ENCODE data around the gene SYNGR2.
A peak's percentile ranks its signal among the peaks of the same experiment; 100 is the strongest.
"Not testable (repeated sequence)": the region's sequence is repeated elsewhere in the genome, so short reads cannot be mapped to it uniquely, and the experiment has no call there.

Gene SYNGR2

DNA sequence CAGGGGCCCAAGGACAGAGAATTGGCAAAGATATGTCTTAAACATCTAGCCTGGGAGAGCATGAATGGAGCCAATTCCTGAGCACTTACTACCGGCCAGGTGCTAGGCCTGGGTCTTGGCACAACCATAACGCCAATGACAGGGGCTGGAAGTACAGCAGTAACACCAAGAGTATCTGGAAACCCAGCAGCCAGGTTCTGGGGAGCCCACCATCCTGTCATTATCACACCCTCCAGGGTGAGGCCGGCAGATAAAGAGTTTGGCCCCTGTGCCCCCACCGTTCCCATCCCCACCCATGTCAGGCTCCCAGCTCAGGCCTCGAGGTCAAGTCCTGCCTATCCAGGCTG lies 38.3 kb upstream of the SYNGR2 start:
- no peak for DNase-seq (ENCODE audit: low read depth)

DNA sequence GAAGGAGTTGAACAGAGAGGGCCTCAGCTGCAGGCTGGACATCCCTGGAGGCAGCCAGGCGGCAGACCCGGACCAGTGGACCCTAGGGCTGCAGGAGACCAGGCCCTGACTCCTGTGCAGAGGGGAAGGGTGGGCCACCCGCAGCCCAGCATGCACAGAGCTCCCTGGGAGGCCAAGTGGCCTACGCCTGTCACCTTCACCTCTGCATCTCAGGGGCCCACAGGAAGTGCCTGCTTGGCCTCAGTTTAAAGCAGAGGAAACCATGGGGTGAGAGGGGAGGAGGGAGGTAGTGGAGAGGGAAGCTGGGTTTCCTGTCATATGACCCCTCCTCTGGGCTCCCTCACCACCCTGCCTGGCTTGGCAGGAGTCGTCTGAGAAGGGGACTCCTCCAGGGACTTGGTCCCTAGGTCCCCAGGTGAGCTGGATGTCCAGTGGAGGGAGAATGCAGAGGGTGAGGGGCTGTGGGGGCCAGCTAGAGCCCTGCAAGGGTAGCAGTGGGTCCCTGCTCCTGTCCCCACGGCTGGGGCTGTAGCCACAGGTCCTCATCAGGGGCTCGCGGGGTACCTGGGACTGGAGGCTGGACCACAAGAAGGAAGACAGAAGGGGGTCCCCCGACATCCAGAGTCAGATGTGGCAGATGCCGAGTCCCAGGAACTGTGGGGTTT lies 37.8 kb upstream of the SYNGR2 start, which contains the start of gene TMC8:
Gene TMC8 (plus strand): TSS at position 335 of the 665 bp plus-strand sequence. CDS start 818 bp downstream, outside the sequence.
- DNase-seq (ENCODE audit: low read depth): peak; percentile 63

DNA sequence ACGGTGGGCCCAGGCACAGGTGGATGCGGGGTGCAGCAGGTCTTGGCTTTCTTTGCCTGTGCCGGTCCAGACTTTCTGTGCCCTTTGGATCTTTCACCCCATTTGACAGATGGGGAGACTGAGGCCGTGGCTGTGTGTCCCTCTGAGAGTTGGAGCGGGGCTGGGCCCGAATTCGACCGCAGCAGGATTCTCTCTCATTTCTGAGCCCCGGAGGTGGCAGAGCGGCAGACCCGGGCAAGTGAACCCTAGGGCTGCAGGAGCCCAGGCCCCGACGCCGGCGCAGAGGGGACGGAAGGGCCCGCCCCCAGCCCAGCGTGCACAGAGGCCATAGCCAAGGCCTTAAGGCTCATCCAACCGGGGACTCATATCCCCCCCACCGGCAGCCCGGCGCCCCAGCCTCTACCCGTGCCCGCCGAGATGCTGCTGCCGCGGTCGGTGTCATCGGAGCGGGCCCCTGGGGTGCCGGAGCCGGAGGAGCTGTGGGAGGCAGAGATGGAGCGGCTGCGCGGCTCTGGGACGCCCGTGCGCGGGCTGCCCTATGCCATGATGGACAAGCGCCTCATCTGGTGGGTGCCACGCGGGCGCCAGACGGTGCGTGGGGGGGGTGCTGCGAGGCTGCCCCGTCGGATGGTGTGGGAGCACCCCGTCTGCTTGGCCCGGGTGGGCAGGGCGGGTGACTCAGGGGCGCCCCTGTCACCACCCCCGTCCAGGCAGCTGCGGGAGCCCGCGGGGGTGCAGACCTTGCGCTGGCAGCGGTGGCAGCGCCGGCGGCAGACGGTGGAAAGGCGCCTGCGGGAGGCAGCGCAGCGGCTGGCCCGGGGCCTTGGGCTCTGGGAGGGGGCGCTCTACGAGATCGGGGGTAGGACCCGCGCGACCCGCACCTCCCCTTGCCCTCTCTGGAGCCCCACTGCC lies 37.0 kb upstream of the SYNGR2 start:
- no peak for DNase-seq (ENCODE audit: low read depth)

DNA sequence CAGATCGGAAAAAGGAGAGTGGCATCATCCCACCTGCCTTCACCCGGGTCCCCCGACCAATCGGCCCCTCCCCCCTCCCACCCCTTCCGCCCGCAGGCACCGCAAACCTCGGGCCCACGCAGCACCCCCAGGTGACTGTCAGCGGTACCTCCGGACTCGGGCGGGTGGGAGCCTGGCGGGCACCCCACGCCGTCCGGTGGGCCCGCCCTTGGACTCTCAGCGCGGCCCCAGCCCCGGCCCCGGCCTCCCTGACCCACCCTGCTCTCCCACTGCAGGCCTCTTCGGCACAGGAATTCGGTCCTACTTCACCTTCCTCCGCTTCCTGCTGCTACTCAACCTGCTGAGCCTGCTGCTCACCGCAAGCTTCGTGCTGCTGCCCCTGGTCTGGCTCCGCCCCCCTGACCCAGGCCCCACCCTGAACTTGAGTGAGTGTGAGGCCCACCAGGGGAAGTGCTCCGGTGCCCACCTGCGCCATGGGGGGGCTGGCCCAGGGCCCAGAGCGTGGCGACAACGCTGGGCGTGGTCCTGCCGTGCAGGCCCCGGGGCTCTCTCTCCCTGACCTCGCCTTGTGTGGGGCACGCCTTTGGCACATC lies 36.2 kb upstream of the SYNGR2 start:
- no peak for DNase-seq (ENCODE audit: low read depth)

DNA sequence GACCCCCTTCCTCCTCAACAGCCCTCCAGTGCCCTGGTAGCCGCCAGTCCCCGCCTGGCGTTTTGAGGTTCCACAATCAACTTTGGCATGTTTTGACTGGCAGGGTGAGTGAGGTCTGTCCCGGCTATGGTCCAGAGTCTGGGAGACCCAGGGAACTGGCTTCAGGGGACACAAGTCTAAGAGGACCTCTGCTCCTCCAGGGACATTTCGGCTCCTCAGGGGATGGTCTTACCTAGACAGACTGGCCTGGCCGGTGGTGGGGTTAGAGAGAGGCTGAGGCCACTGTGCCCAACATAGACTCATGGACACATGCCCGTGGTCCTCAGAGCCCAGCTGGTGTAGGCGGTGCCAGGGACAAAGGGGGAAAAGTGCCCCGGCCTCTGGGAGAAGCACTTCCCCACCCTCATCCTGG lies 35.6 kb upstream of the SYNGR2 start:
- no peak for DNase-seq (ENCODE audit: low read depth)

DNA sequence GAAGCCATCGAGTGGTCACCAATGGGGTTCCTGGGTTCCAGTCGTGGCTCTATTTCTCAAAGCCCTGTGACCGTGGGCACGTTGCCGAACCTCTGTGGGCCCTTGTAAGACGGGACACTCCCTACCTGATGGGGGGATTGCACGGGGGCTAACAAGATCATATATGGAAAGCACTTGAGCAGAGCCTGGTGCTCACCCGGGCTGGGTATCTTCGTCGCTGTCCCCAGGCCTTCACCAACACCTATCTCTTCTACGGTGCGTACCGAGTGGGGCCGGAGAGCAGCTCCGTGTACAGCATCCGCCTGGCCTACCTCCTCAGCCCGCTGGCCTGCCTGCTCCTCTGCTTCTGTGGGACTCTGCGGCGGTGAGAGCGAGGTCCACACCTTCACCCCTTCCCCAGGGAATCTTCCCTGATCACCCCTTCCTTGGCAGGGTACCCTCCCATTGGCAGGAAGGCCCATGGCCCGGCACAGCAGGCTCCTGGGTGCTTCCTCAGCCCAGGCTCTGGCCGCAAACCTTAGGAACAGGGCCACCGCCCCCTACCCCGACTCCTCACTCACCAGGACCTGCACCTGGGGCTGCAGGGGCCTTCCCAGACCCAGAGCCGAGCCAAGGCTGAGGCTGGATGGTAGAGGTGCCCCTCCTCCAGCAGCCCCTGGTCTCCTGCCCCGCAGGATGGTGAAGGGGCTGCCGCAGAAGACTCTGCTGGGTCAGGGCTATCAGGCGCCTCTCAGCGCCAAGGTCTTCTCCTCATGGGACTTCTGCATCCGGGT lies 35.0 kb upstream of the SYNGR2 start:
- no peak for DNase-seq (ENCODE audit: low read depth)

DNA sequence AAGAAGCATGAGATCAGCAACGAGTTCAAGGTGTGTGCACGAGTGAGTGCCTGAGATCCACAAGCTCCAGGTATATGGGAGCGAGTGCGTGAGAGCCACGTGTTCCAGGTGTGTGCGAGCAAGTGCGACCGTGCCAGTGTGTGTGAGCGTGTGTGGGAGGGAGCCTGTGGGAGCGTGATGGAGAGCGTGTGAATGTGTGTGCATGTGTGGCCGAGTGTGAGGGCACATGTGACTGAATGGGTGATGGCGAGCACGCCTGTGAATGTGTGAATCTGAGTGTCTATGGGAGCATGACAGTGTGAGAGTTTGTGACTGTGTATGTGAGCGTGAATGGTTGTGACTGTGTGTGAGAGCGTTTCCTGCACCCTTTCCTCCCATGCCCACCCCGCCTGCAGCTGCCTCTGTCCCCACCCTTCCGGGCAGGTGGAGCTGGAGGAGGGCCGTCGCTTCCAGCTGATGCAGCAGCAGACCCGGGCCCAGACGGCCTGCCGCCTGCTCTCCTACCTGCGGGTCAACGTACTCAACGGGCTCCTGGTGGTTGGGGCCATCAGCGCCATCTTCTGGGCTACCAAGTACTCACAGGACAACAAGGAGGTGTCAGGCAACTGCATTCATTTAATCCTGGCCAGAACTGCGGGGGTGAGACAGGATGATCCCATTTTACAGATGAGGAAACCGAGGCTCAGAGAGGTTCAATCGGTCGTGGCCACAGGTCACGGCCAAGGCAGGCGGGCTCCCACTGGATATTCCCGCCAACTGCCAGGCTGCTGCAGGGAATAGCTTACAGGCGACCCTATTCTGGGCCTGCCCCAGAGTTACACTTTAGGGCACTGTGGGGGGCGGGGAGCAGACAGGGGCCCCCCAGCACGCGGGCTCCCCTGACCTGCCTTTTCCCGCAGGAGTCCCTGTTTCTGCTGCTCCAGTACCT lies 34.1 kb upstream of the SYNGR2 start:
- DNase-seq (ENCODE audit: low read depth): peak; percentile 65

DNA sequence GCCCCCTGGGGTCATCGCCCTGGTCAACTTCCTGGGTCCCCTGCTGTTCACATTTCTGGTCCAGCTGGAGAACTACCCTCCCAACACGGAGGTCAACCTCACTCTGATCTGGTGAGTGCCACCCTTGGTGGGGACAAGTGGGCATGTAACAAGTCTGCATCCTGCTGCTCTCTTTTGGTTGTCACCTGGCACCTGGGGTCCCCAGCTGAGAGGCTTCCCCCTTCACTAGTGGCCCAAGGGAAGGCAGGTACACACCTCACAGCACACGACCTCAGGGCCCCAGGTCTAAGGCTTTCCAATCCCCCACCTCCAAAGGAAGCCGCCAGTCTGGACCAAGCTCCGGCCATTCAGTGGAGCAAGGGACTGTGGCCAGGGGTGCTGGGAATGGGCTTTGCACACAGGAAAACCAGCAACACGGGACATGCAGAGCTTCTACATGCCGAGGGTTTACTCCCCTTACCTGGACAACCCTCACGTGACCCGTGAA lies 33.4 kb upstream of the SYNGR2 start:
- DNase-seq (ENCODE audit: low read depth): no peak

DNA sequence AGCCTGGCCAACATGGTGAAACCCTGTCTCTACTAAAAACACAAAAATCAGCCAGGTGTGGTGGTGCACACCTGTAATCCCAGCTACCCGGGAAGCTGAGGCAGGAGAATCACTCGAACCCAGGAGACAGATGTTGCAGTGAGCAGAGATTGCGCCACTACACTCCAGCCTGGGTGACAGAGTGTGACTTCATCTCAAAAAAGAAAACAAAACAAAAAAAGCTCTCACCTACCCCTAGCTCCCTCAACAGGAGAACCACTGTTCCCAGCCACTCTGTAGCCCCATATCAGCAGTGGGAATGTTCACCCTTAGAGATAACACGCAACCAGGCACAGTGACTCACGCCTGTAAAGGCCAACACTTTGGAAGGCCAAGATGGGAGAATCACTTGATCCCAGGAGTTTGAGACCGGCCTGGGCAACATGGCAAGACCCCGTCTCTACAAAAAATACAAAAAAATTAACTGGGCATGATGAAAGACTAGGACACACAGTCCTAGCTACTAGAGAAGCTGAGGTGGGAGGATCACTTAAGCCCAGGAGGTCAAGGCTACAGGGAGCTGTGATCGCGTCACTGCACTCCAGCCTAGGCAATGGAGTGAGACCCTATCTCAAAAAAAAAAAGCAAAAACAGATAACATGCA lies 32.4 kb upstream of the SYNGR2 start:
- no peak for DNase-seq (ENCODE audit: low read depth)

DNA sequence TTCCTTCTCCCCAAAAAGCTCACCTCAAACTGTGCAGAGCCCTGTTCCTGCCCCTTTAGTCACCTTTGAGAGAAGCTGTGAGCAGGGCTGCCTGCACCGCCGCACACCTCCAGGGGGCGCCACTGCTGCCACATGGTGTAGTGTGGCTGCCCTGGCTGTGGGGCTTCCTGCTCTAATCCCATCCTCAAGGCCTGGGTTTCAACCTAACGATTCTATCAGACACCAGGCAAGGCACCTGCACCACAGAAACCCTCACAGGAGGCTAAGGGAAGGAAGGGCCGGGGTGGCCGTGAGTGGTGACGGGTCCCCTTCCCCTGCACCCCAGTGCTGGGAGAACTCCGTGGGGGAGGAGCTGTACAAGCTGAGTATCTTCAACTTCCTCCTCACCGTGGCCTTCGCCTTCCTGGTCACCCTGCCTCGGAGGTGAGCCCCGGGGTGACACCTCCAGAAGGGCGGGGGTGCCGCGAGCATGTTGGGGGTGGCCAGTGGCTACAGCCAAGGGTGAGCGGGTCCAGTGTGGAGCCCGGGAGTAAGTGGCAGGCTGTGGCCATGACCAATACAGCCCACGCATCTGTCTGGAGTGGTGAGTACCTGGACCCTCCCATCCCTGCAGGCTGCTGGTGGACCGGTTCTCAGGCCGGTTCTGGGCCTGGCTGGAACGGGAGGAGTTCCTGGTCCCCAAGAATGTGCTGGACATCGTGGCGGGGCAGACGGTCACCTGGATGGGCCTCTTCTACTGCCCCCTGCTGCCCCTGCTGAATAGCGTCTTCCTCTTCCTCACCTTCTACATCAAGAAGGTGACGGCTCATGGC lies 30.8 kb upstream of the SYNGR2 start:
- no peak for DNase-seq (ENCODE audit: low read depth)

DNA sequence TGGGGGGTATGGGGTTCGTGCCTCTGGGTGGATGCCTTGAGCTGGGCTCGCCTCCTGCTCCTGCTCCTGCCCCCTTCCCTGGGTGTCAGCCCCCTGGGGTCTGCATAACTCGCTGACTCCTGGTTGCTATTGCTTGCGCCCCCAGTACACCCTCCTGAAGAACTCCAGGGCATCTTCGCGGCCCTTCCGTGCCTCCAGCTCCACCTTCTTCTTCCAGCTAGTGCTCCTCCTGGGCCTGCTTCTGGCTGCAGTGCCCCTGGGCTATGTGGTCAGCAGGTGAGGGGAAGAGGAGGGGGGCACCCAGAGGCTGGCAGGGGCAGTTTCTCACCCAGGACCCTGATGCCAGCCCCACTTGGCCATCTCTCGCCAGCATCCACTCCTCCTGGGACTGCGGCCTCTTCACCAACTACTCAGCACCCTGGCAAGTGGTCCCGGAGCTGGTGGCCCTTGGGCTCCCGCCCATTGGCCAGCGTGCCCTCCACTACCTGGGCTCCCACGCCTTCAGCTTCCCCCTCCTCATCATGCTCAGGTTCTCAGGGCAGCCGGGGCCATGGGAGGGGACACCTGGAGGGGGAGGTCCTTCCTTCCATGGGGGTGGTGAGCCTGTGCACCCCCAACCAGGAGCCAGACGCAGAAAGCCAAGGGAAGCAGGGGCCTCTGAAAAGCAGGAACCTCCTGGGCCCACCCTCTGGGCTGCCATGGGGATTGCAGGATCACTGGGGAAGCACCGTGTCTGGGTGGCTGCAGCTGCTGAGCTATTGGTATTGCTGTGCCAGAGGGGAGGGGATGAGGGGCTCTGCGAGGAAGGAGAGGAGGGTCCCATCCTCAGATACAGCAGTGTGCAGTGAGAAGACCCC lies 29.9 kb upstream of the SYNGR2 start:
- no peak for DNase-seq (ENCODE audit: low read depth)

DNA sequence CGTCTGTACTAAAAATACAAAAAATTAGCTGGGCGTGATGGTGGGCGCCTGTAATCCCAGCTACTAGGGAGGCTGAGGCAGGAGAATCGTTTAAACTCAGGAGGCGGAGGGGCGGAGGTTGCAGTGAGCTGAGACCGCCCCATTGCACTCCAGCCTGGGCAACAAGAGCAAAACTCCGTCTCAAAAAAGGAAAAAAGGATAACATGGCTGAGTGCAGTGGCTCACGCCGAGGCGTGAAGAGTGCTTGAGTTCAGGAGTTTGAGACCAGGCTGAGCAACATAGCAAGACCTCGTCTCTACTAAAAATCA lies 28.6 kb upstream of the SYNGR2 start:
- DNase-seq (ENCODE audit: low read depth): not testable (repeated sequence)

DNA sequence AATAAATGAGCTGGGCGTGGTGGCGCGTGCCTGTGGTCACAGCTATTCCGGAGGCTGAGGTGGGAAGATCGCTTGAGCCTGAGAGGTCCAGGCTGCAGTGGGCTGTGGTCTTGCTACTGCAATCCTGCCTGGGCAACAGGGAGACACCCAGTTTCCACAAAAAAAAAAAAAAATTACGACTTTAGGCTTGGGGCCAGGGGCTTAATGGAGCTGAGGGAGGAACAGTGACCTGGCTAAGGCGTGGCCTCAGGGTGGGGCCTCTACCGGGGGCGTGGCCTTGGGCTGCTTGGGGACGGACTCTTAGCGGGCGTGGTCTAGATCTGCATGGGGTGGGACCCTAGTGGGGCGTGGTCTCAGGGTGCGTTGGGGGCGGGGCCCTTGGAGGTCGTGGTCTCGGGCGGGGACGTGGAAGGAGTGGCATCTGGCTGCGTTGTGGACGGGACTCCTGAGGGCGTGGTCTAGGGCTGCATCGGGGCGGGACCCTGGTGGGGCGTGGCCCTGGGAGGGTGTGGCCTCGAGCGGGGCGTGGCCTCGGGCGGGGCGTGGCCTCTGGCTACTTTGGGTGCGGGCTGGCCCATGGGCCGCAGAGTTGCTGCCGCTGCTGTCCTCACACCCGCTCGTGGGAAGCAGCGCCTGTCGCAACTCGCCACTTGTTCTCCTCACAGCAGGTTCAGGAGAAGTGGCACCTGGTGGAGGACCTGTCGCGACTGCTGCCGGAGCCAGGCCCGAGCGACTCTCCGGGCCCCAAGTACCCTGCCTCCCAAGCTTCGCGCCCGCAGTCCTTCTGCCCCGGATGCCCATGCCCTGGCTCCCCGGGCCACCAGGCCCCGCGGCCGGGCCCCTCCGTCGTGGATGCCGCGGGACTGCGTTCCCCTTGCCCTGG lies 28.0 kb upstream of the SYNGR2 start:
- peak; percentile 82 for DNase-seq (ENCODE audit: low read depth)

DNA sequence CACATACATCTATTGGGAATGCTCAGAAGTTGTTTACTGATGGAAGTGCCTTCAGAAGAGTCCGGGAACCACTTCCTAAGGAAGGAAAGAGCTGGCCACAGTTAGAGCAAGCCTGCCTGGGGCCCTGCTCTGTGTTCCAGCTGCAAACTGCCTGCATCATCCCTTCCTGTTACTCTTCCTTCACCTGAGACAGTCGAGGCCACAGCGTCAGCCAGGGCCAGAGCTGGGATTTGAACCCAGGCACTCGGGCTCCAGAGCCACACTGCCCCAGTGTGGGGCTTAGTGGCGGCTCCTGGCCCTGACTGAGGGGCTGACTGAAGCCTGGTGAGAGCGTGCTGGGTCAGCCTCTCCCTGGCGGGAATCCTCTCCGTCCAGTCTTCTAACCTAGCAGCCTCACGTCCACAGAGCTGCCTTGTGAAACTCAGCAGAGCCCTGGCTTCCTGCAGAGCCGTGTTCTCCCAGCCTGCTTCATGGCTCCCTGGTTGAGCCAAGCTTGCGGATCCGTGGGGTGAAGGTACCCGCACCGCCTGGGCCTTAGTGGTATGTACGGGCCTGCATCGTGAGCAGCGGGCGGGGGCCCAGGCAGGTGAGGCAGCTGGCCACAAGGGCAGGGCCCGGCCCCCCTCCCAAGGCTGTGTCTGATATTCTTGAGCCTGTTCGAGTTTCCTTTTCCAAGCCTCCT lies 26.8 kb upstream of the SYNGR2 start:
- no peak for DNase-seq (ENCODE audit: low read depth)

DNA sequence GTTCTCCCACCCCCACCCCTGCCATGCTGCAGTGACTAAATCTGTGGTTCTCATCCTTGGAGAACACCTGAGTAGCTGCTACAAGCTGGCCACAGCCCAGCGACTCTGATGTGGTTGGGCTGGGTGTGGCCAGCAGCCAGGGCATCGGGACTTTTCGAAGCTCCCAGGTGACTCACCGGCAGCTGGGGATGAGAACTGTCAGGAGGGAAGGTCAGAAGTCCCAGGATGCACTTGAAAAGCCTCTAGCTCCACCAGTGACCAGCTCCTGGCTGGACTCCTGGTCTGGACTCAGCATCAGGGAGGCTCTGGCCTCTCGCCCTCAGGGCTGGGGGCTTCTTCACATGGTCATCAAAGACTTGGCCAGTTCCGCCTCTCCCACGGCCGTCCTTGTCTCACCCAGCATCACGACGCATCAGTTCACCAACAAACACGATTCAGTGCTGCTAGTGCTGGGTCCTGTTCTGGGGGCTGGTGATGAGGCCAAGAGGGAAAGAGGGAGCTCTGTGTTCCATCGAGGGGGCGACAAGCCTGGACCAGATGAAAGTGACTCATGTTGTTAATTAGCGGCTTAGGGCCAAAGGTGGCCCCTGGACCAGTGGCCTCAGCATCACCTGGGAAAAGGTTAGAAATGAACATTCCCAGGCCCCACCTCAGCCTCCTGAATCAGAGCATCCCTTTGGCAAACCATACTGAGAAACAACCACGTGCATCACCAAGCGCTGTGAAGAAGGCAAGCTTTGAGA lies 26.1 kb upstream of the SYNGR2 start:
- DNase-seq (ENCODE audit: low read depth): no peak

Measured in stimulated activated CD8-positive, alpha-beta memory T cell treated with anti-CD3 and anti-CD28 coated beads, Interleukin-12 subunit alpha, Interleukin-12 subunit beta, amount 100 ng/mL, for 1 hour (primary cell).